ENCODE results near the gene EIF4E2. TPM values are rescaled to one million over a fixed set of nuclear protein-coding genes. Genes with fewer than 3 reads are reported as not detected.
A peak's percentile ranks its signal among the peaks of the same experiment; 100 is the strongest.

The EIF4E2 gene
- total and polyA plus RNA-seq, 4 experiments from 2014 or later: 72.4 to 80.7 (median 76.5) TPM

DNA sequence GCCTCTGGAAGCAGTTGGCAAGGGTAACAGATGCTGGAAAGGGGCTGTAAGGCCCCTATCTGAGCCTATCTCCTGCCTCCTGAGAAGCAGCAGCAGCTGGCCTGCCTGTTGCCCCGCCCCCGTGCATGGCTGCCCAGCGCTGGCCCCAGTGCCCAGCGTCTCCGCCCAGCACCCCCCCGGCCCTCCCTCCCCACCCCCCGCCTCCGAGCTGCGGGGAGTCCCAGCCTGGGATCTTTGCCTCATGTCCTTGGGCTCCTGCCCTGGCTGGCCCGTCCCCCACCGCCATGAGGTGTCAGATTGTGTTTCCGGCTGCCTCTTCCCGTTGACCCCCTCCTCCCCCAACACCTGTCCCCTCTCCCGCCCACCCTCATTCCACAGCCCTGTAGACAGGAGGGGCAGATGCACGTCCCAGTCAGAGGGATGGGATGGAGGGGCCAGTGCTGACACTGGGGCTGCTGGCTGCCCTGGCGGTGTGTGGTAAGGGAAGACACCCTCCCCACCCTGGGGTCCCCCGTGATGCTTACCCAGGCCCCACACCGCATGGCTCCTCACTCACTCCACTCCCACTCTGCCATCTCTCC lies 24.6 kb upstream of the EIF4E2 start, which contains the start of gene CHRND:
Gene CHRND, plus strand, starts transcription at position 370 of the 581 bp plus-strand sequence. Its CDS starts 56 bp downstream, at position 426.
- peaks cover 14% of the 10 kb centered on the region for H3K27me3 ChIP-seq (ENCODE audit: insufficient read depth, low read length)
- CTCF ChIA-PET (ENCODE audit: partially characterized antibody): no interaction called here
- H3K4me1 ChIP-seq (ENCODE audit: insufficient read depth, low read length): peaks cover 32% of the 10 kb centered on the region
- no peak for DNase-seq
- H3K36me3 ChIP-seq (ENCODE audit: insufficient read depth, low read length): no peaks in the 10 kb centered on the region
- H3K4me1 Mint-ChIP-seq: peaks cover 10 to 31% (median 21%) of the 10 kb centered on the region in 4 donors
- no peaks in the 10 kb centered on the region for H3K9me3 Mint-ChIP-seq
- peaks cover 23 to 28% of the 10 kb centered on the region in 2 donors for H3K27me3 Mint-ChIP-seq
- H3K27ac Mint-ChIP-seq: no peak within 1 kb of the TSS
- no peaks in the 10 kb centered on the region for H3K9me3 ChIP-seq (ENCODE audit: control insufficient read depth in 1 of 2, low read length in 2 of 2)
- no peak within 1 kb of the TSS for H3K4me3 ChIP-seq (ENCODE audit: low read length in 2 of 2)
- H3K36me3 Mint-ChIP-seq: no peaks in the 10 kb centered on the region
- no peak within 1 kb of the TSS for H3K4me3 Mint-ChIP-seq
- POLR2A ChIA-PET (ENCODE audit: partially characterized antibody): no interaction called here
- intact Hi-C loops (cut with micrococcal nuclease): no loop called here
- H3K27ac ChIP-seq (ENCODE audit: low read depth, low read length): no peak within 1 kb of the TSS

DNA sequence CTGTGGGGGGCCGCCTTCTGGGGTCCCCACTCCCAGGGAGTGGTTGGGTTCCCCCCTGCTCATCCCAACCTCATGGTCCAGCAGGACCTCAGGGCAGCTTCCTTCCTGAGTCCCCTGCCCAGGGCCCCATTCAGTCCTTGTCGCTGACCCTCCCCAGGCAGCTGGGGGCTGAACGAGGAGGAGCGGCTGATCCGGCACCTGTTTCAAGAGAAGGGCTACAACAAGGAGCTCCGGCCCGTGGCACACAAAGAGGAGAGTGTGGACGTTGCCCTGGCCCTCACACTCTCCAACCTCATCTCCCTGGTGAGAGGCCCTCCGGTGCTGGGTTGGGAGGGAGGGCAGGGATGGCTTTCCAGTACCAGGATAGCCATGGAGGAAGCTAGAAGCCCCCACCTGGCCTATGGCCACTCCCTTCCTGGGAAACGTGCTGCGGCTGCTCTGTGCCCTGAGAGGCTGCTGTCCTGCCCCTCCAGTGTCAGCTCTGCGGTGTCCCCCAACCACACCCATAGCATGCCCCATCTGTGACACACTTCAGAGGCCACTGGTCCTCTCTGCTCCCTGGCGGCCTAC lies 24.0 kb upstream of the EIF4E2 start:
- Histone ChIP-seq H3K4me1 (ENCODE audit: insufficient read depth, low read length) (peaks cover 32% of the 10 kb centered on the region), H3K27me3 (ENCODE audit: insufficient read depth, low read length) (peaks cover 14% of the 10 kb centered on the region), H3K4me3 (ENCODE audit: low read length in 2 of 2) (no peak overlapping the region), H3K36me3 (ENCODE audit: insufficient read depth, low read length) (no peaks in the 10 kb centered on the region), H3K27ac (ENCODE audit: low read depth, low read length) (no peak overlapping the region), H3K9me3 (ENCODE audit: control insufficient read depth in 1 of 2, low read length in 2 of 2) (no peaks in the 10 kb centered on the region)
- intact Hi-C loops (cut with micrococcal nuclease): no loop called here
- CTCF ChIA-PET (ENCODE audit: partially characterized antibody): no interaction called here
- Mint-ChIP-seq H3K9me3 (no peaks in the 10 kb centered on the region), H3K4me1 (peaks cover 10 to 30% (median 21%) of the 10 kb centered on the region in 4 donors), H3K36me3 (no peaks in the 10 kb centered on the region), H3K27ac (no peak overlapping the region), H3K4me3 (no peak overlapping the region), H3K27me3 (peaks cover 21 to 30% of the 10 kb centered on the region in 2 donors)
- no peak for DNase-seq
- POLR2A ChIA-PET (ENCODE audit: partially characterized antibody): no interaction called here

DNA sequence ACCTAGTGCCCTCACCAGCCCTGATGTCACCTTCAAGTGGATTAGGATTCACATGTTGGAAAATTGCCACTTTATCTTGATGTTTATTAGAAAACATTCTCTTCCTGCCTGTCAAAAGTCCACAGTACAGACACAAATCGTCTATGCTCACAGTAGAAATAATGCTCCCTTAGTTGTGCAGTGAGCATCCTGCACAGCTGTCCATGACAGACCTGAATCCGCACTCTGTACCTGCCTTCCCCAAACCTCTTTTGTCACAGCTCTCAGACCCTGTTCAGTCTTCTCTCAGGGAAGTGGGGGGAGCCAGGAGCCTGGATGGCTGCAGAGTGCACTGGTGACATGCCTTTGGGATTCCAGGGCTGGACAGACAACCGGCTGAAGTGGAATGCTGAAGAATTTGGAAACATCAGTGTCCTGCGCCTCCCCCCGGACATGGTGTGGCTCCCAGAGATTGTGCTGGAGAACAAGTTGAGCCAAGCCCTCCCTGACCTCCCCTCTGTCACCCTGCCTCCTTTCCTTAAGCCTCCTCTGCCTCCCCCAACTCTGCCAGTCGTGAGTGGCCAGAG lies 22.5 kb upstream of the EIF4E2 start:
- no peak overlapping the region for H3K4me3 ChIP-seq (ENCODE audit: low read length in 2 of 2)
- peaks cover 21 to 31% of the 10 kb centered on the region in 2 donors for H3K27me3 Mint-ChIP-seq
- H3K27ac Mint-ChIP-seq: no peak overlapping the region
- CTCF ChIA-PET (ENCODE audit: partially characterized antibody): no interaction called here
- H3K4me3 Mint-ChIP-seq: peak overlapping the region in 1 of 8 donors; percentile 35
- peaks cover 13% of the 10 kb centered on the region for H3K27me3 ChIP-seq (ENCODE audit: insufficient read depth, low read length)
- H3K36me3 Mint-ChIP-seq: no peaks in the 10 kb centered on the region
- intact Hi-C loops (cut with micrococcal nuclease): no loop called here
- H3K4me1 ChIP-seq (ENCODE audit: insufficient read depth, low read length): peaks cover 20% of the 10 kb centered on the region
- no peaks in the 10 kb centered on the region for H3K36me3 ChIP-seq (ENCODE audit: insufficient read depth, low read length)
- H3K9me3 Mint-ChIP-seq: no peaks in the 10 kb centered on the region
- H3K9me3 ChIP-seq (ENCODE audit: control insufficient read depth in 1 of 2, low read length in 2 of 2): no peaks in the 10 kb centered on the region
- peaks cover 10 to 26% (median 18%) of the 10 kb centered on the region in 4 donors for H3K4me1 Mint-ChIP-seq
- POLR2A ChIA-PET (ENCODE audit: partially characterized antibody): no interaction called here
- DNase-seq: no peak
- H3K27ac ChIP-seq (ENCODE audit: low read depth, low read length): no peak overlapping the region

DNA sequence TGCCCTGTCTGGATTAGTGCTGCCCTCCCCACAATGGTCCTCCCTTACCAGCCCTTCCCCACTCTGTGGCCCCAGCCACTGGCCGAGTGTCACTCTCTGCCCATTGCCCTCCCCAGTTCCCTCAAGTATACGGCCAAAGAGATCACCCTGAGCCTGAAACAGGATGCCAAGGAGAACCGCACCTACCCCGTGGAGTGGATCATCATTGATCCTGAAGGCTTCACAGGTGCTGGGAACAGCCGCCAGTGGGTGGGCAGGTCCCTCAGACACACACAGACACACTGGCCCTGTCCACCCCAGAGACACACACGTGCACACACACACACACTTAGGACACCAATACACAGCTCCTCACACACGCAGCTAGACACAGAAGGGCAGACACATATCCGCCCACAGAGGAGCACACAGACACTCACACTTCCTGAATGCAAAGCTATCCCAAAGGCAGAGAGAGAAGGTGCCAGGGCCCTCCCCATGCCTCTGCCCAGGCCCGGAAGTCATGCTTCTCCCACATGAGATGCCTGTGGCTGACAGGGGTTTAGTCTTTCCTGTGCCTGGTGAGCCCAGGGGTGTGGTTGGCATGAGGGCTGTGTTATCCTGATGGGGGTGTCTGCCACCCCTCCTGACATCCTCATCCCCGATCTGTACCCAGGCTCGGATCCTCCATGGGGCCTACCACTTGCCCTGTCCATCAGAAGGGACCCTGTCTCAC lies 21.6 kb upstream of the EIF4E2 start:
- H3K36me3 Mint-ChIP-seq: no peaks in the 10 kb centered on the region
- H3K4me1 ChIP-seq (ENCODE audit: insufficient read depth, low read length): peaks cover 12% of the 10 kb centered on the region
- no peak overlapping the region for H3K27ac ChIP-seq (ENCODE audit: low read depth, low read length)
- H3K9me3 Mint-ChIP-seq: no peaks in the 10 kb centered on the region
- H3K27me3 Mint-ChIP-seq: peaks cover 16 to 31% of the 10 kb centered on the region in 2 donors
- peak overlapping the region in 4 of 7 donors; percentile 5 to 45 (median 10) for H3K27ac Mint-ChIP-seq
- H3K9me3 ChIP-seq (ENCODE audit: control insufficient read depth in 1 of 2, low read length in 2 of 2): no peaks in the 10 kb centered on the region
- peak overlapping the region in 5 of 8 donors; percentile 1 to 46 (median 12) for H3K4me3 Mint-ChIP-seq
- H3K4me3 ChIP-seq (ENCODE audit: low read length in 2 of 2): no peak overlapping the region
- intact Hi-C loops (cut with micrococcal nuclease): no loop called here
- POLR2A ChIA-PET (ENCODE audit: partially characterized antibody): no interaction called here
- no peak for DNase-seq
- peaks cover 9 to 22% (median 15%) of the 10 kb centered on the region in 4 donors for H3K4me1 Mint-ChIP-seq
- no peaks in the 10 kb centered on the region for H3K36me3 ChIP-seq (ENCODE audit: insufficient read depth, low read length)
- H3K27me3 ChIP-seq (ENCODE audit: insufficient read depth, low read length): peaks cover 7% of the 10 kb centered on the region
- CTCF ChIA-PET (ENCODE audit: partially characterized antibody): no interaction called here

DNA sequence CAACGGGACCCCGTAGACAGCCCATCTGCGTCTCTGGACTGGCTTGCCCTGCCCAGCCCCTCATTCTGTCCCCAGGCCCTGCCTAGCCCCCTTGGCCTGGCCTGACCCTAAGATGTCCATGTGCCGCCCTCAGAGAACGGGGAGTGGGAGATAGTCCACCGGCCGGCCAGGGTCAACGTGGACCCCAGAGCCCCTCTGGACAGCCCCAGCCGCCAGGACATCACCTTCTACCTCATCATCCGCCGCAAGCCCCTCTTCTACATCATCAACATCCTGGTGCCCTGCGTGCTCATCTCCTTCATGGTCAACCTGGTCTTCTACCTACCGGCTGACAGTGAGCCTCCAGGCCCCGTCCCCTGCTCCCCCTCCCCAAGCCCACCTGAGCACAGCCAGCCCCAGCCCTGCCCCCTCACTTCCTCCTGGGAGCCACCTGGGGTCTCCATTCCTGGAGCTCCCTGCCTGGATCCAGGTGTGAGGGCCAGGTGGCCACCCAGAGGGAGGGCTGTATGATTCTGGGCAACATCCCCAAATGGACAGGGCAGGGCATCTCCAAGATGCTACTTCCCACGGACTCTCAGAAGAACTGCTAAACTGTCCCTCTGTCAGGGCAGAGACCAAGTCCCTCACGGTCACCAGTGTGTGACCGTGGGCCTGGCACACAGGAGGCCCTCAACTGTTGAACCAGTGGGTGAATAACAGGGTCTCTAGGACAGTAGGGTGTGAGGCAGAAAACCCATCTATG lies 20.5 kb upstream of the EIF4E2 start:
- CTCF ChIA-PET (ENCODE audit: partially characterized antibody): interaction anchor here (2.0 kb wide), 1 partner anchor 8 kb away, joined by 7 read pairs; no protein-coding TSS in a partner anchor

DNA sequence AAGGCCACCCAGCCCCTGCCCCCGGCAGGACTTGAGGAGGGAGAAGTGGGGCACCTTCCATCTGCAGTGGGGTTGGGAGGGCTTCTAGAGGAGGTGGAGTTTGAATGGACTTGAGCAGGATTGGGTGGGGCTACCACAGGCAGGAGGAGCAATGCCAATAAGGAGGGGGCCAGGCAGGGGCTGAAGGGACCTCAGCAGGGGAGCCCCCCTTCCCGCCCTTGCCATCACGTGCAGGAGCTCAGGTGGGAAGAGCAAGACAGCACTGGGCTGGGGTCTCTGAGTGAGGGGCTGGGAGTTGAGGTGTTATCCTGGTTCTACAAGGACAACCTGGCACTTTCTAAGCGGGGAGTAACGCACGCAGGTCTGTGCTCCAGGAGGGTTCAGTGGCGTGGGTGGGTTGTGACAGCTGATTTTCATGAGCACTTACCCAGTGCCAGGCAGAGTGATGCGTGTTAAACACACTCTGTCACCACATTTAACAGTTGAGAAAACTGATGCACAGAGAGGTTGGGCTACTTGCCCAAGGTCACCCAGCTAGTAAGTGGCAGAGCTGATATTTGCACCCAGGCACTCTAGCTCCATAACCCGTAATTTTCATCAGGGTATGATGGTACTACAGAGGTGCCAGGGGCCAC lies 19.7 kb upstream of the EIF4E2 start:
- H3K4me1 ChIP-seq (ENCODE audit: insufficient read depth, low read length): peaks cover 8% of the 10 kb centered on the region
- no peak overlapping the region for H3K4me3 ChIP-seq (ENCODE audit: low read length in 2 of 2)
- DNase-seq: no peak
- intact Hi-C loops (cut with micrococcal nuclease): no loop called here
- no peak overlapping the region for H3K27ac ChIP-seq (ENCODE audit: low read depth, low read length)
- ChIA-PET POLR2A (ENCODE audit: partially characterized antibody) (interaction anchor here (0.9 kb wide), 1 partner anchor 9 kb away, joined by 3 read pairs; the partner anchor contains the start of gene CHRNG), CTCF (ENCODE audit: partially characterized antibody) (interaction anchor here (2.0 kb wide), 1 partner anchor 9 kb away, joined by 7 read pairs; no protein-coding TSS in a partner anchor)
- no peak overlapping the region for H3K27ac Mint-ChIP-seq
- peaks cover 12 to 27% of the 10 kb centered on the region in 2 donors for H3K27me3 Mint-ChIP-seq
- no peaks in the 10 kb centered on the region for H3K27me3 ChIP-seq (ENCODE audit: insufficient read depth, low read length)
- H3K9me3 ChIP-seq (ENCODE audit: control insufficient read depth in 1 of 2, low read length in 2 of 2): no peaks in the 10 kb centered on the region
- H3K4me1 Mint-ChIP-seq: peaks cover 8 to 17% (median 12%) of the 10 kb centered on the region in 4 donors
- H3K4me3 Mint-ChIP-seq: no peak overlapping the region
- H3K36me3 Mint-ChIP-seq: no peaks in the 10 kb centered on the region
- no peaks in the 10 kb centered on the region for H3K36me3 ChIP-seq (ENCODE audit: insufficient read depth, low read length)
- H3K9me3 Mint-ChIP-seq: no peaks in the 10 kb centered on the region

More for the DNA sequence above, 20.5 kb upstream of the EIF4E2 start:
- Mint-ChIP-seq H3K27me3 (peaks cover 12 to 25% of the 10 kb centered on the region in 2 donors), H3K36me3 (no peaks in the 10 kb centered on the region), H3K4me1 (peaks cover 8 to 17% (median 12%) of the 10 kb centered on the region in 4 donors), H3K27ac (no peak overlapping the region), H3K4me3 (no peak overlapping the region), H3K9me3 (no peaks in the 10 kb centered on the region)
- POLR2A ChIA-PET (ENCODE audit: partially characterized antibody): interaction anchor here (0.9 kb wide), 1 partner anchor 10 kb away, joined by 3 read pairs; the partner anchor contains the start of gene CHRNG
- intact Hi-C loops (cut with micrococcal nuclease): no loop called here
- Histone ChIP-seq H3K36me3 (ENCODE audit: insufficient read depth, low read length) (no peaks in the 10 kb centered on the region), H3K9me3 (ENCODE audit: control insufficient read depth in 1 of 2, low read length in 2 of 2) (no peaks in the 10 kb centered on the region), H3K4me3 (ENCODE audit: low read length in 2 of 2) (no peak overlapping the region), H3K27ac (ENCODE audit: low read depth, low read length) (no peak overlapping the region), H3K4me1 (ENCODE audit: insufficient read depth, low read length) (peaks cover 8% of the 10 kb centered on the region), H3K27me3 (ENCODE audit: insufficient read depth, low read length) (peaks cover under 1% of the 10 kb centered on the region)
- no peak for DNase-seq

Data from CD4-positive, alpha-beta memory T cell (primary cell).